ENCODE results near the gene PDGFRB.

GRCh38 chr5:150142185-150142958, 13.3 kb downstream of the PDGFRB start:
- TF ChIP-seq CTCF (conservative IDR thresholded peaks at IDR 0.05) (no peak), EZH2 (IDR thresholded peaks at IDR 0.05; ENCODE audit: low read depth) (no peak)

All from PC-9 (cell line).